Activated T-cell treated with anti-CD3 and anti-CD28 coated beads, Interleukin-2, amount 50 U/mL, for 48 hours (primary cell): Measurements from ENCODE around the gene PSMG4.
A peak's percentile ranks its signal among the peaks of the same experiment; 100 is the strongest.
"Not testable (repeated sequence)": the region's sequence is repeated elsewhere in the genome, so short reads cannot be mapped to it uniquely, and the experiment has no call there.

Experiments used
- DNase-seq, 2 experiments: peaks; one replicate each; pipeline ENCODE4 v3.0.0-alpha.2; 2020

The PSMG4 gene

DNA sequence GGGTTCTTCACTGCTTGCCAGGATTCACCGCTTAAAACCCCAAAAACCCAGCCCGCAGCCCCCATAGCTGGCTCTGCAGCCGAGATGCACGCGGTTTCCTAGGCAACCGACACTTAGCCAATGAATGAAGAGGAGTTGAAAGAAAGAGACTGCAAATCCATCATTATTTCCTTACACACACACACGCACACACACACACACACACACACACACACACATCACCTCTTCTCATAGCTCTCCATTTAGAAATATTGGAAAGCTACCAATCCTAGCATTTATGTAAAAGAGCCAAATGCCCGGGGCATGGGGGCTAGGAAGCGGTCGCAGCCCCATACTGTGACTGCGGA lies 27.9 kb upstream of the PSMG4 start:
- DNase-seq, result no peak

DNA sequence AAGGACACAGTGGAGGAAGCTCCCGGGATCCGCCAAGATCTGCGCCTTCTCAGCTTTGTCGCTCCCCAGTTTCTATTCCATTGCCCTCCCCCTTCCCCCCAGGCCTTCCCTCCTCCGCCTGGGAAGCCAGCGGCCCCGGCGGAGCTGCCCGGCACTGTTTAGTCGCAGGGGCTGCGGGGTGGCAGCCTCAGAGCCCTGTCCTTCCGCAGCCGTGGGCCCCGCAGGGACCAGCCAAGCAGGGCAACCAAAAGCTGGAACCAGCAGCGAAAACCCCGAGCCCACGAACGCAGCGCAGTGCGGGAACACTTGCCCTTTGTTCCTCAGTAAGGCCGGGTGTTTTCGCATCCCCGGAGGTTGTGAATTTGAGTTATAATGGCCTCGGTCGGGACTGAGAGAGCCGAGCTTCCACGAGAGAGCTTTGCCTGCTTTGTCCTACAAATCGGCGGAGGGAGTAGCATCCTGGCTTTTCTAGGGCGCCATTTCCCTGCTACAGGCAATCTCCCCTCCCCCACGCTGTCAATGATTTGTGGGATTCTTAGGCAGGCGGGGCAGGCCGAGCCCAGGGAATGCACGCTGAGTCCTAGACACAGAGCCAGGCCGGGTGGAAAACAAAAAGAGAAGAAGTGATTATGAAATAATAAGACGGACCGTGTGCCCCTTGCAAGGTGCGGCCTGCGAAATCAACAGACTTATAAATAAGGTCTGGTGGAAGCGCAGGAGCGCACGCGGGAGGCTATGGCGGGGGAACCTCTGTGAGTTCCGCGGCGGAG lies 27.3 kb upstream of the PSMG4 start:
- DNase-seq, result peak in 1 of 2 experiments; percentile 31

DNA sequence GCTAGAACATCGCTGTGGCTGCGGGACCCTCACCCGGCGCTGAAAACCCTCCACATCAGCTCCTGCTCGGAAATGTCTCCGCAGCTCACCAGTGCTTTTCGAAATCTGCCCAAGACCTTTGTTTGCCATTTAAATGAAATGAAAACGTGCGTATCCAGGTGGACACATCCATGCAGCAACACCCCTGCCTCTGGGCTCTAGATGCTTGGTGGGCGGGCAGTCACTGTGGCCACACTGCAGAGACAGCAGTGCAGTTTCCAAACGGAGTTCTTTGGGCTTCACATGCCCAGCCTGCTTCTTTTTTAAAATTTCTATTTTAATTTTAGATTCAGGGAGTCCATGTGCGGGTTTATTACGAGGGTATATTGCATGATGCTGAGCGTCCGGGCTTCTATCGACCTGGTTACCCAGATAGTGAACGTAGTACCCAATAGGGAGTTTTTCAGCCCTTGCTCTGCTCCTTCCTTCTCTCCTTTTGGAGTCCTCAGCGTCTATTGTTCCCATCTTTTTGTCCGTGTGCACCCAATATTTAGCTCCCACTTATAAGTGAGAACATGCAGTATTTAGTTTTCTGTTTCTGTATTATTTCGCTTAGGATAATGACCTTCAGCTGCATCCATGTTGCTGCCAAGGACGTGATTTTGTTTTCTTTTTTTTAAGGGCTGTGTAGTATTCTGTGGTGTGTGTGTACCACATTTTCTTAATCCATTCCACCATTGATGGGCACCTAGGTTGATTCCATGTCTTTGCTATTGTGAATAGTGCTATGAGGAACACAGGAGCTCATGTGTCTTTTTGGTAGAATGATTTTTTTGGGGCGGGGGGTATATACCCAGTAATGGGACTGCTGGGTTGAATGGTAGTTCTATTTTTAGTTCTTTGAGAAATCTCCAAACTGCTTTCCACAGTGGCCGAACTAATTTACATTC lies 26.5 kb upstream of the PSMG4 start:
- no peak for DNase-seq

DNA sequence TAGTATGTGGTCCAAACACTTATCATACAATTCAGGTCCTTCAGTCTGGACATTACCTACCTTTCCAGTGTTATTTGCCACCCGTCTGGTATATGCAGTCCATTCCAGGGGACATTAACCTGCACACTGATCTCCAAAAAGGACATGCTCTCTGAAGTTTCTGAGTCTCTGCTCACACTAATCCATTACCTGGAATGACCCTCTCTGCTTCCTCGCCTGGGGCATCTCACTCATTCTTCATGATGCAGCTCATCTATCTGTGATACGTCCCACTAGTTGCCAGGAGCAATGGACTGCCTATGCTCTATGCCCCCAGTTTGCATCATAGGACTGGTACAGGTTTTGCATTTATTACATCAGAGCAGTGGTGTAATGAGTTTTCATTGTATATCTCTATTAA lies 25.4 kb upstream of the PSMG4 start:
- DNase-seq, result no peak

DNA sequence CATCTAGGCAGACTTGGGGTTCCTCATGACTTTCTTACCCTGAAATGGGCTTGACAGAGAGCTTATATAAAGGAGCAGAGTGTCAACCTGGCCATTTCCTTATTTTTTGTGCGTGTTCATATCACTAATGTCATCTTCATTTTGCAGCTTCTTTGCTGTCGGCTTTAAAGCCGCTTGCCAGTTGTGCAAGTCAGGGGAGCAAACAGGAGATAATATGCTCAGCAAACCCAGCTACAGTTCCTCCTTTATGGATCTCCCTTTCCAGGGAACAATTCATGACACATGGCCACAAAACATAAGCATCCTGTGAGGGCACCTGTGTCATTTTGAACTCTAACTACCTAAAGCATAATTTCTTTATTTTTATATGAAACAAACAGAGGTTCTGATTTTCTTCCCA lies 24.8 kb upstream of the PSMG4 start:
- DNase-seq, result no peak

DNA sequence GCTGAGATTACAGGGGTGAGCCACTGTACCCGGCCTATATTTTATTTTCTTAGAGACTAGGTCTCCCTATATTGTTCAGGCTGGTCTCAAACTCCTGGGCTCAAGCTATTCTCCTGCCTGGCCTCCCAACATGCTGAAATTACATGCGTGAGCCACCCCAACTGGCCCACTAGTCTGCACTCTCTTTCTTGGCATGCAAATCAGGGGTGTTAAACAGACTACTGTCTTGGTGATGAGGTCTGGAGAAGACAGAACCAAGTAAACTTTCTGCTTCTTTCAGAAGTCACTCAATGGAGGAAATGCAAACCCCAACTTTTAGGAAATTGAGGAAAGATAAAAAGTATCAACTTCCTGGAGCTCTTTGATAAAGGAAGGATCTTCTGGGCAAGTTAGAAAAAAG lies 23.3 kb upstream of the PSMG4 start:
- no peak for DNase-seq

DNA sequence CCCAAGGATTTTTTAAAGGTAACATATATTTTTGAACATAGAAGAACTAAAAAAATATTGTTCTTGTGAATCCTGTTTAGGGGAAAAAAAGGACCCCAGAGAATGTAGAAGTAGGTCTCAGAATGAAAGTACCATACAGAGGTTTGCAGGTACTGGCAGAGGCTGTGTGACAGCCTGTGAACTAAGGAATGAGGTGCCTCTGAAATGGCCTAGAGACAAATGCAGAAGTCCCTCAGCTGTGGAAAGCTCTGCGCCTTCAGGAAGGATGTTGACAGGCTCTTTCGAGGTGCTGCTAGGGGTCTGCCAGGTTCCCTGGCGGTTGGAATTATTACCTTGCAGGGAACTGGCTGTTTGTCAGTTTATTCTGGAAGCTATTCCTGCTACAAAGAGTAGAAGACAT lies 22.7 kb upstream of the PSMG4 start:
- no peak for DNase-seq

DNA sequence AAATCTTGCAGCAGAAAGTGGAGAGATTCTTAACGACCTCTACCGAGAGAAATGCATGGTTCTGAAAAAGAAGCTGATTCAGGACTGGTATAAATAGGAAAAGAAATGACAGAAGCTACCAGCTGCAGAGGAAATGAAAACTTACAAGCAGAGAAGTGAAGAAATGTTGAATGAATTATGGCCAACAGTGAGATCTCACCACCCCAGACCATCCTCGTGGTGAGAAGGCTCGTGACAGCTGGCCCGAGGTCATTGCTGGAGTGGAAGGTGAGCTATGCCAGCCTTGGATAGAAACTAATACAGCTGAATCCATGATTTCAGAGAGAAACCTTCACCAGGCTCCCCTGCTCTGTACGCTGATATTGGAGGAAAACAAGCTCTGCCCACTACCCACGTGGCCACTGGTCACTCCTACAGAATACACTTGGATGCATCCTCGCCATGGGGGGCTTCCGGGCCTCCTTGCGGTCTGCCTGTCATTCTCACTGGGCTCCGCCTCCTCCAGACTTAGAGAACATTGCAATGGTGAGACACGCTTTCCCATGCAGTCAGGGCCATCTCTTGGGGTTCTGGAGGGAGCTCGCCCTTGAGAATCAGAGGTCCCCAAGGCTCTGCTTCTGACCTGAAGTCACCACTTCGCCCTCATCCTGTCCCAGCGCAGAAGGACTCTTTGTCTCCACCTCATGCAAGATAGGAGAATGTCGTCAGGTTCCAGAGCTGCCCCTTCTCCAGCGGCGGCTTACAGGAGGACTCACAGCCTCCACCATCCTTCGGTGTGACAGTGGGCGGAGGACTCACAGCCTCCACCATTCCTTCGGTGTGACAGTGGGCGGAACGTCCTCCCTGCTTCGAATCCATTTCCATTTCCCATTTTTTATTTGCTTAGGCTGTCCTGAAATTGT lies 20.7 kb upstream of the PSMG4 start:
- no peak for DNase-seq

DNA sequence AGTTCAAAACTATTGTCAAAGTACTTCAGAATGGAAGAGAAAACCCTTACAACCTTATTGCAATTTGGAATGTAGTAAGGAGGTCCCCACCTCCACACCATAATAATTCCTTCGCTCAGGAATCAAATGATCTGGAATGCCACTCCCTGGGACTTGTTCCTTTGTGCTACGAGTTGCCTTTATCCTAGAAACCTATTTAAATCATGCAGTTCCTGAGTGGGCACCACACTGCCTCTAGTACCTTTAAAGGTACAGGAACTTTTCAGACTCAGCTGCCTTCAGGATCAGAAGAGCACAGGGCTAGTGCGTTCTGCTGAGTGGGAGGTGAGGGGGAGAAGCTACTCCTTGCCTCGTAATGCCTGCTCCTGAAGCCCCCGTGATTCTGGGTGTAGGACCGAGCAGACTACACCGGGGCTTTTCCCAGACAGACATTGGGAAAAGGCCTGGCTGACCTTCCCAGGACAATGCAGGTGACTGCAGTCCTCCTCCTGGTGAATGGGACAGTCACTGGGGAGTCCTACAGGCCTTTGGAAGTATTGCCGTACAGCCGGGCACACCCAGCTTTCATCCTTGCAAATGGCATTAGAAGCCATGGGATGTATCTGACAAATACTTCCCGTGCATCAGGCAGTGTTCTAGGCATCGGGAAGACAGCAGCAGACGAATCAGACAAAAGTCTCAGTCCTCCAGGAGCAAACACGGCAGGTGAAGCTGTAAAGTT lies 19.5 kb upstream of the PSMG4 start:
- DNase-seq, result no peak

DNA sequence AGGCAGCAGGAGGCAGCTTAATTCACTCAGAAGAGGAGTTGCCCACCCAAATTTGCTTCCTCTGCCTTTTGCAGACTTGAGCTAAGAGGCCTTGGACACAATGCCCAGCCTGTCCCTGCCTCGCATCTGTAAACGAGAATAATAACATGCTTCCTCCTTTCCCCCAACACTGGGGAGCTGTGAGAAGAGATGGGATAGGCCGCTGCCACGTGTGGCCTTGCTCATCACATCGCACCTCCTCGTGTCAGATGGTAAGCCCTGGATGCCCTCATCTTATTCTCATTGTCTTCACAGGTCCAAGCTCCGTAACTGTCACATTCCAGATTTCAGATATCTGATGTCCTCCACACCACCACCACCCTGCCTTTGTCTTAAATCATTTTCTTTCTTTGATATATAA lies 18.2 kb upstream of the PSMG4 start:
- no peak for DNase-seq

DNA sequence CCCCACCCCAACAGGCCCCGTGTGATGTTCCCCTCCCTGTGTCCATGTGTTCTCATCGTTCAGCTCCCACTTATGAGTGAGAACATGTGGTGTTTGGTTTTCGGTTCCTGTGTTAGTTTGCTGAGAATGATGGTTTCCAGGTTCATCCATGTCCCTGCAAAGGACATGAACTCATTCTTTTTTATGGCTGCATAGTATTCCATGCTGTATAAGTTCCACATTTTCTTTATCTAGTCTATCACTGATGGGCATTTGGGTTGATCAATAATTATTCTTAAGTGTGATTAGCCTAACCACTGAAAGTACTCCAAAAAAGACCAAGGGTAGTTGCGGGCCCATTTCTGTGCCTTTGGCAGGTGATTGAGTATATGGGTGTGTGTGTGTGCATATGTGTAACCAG lies 17.0 kb upstream of the PSMG4 start:
- DNase-seq, result not testable (repeated sequence)

DNA sequence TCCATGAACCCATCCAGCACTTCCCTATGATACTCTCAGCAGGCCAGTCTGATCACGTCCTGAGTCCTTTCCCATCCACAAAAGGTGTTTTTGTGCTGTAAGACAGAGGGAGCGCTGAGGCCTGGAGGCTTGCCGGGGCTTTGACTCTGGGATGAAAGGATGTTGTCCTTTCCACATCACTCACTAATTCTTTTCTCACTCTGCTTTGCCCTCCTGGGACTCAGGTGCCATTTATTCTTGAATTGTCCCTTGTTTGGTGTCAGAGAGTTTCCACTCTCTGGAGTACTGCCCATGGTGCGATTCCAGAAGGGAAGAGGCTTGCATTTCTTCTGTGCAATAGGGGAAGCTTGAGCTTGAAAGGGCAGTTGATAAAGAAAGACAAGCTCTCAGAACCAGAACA lies 16.0 kb upstream of the PSMG4 start:
- DNase-seq, result no peak

DNA sequence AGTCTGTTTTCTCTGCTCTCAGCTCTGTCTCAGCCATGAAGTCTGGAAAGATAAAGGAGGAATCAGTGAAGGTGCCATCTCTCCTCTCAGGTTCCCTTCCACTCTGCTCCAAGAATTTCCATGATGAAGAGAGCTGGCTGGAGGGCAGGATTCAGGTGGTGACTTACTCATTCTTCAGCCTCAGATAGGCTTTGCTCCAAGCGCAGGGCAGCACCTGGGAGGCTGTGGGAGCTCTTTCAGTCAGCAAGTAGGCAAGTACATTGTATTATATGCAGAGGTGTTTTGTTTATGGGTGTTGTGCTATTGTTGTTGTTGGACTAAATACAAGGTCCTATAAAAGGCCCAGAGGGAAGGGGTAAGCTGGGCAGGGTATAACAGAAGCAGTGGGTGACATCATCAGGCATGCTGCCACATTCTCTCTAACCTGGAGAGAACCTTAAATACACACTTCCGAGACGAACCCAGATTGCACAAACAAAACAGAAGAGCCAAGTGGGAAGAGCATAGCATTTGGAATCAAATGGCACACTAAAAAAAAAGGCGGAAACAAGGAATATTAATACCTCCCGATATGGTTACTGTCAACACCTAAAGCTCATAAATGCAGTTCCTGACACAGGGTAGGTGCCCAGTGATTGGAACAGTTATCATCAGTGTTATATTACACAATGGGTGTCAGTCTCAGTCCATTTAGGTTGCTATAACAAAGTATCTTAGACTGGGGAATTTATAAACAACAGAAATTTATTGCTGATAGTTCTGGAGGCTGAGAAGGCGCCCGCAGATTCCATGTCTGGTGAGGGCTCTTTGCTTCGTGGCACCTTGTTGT lies 14.5 kb upstream of the PSMG4 start:
- no peak for DNase-seq

DNA sequence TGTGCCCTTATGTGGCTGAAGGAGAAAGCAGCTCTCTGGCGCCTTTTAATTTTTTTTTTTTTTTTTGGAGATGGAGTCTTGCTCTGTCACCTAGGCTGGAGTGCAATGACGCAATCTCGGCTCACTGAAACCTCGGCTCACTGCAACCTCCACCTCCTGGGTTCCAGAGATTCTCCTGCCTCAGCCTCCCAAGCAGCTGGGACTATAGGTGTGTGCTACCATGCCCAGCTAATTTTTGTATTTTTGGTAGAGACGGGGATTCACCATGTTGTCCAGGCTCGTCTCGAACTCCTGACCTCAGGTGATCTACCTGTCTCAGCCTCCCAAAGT lies 13.9 kb upstream of the PSMG4 start:
- not testable (repeated sequence) for DNase-seq

DNA sequence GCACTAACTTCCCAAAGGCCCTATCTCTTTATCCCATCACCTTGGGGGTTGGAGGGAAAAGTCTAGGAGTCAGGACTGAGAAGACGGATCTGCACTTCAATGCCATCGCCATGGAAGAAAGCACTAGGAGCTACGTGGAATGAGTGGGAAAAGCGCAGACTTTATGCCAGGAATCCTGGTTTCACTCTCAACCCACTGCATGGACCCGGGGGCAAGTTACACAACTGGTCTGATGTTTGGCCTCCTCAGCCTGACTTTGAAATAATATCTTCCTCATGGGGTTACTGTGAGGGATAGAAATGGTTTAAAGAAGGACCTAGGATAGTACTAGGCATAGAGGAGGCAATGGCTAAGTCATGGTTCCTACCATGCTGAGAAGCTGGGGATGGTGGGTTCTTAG lies 13.5 kb upstream of the PSMG4 start:
- no peak for DNase-seq

DNA sequence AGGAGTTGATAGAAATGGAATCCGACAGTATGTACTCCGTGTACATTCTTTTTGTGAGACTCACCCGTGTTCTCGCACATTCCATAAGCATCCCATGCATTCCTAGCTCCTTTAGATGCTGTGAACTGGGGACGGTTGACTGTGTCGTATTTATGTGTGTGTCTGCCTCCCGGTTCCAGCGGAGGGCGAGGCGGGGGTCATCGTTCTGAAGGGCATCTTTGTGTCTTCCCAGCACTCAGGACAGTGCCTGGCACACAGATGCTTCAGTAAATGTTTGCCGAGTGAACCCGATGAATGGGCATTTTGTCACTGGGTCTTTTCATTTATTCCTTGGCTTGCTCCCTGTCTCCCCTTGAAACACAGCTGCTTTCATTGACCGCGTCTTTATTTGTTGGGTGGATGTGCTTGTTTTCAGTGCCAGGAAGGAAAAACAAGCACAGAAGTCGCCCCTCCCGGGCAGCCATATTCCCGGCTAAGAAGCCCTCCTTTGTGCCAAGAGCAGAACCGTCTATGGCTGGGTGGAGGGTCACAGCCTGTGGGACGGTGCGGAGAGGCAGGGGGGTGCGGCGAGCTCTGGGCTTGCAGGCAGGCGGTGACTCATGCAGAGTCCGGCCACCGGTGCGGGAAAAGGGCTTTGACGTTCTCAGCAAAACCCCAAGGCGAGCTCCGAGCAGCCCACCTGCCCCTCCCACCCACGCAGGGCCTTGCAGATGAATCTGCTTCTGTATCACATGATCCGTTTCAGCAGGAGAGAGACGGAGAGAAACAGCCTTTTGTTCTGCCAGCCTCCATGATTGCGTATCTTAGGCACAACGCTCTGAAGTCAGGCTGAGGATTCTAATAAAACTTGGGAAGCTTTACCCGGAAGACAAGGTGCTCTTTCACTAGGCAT lies 11.2 kb upstream of the PSMG4 start:
- no peak for DNase-seq

DNA sequence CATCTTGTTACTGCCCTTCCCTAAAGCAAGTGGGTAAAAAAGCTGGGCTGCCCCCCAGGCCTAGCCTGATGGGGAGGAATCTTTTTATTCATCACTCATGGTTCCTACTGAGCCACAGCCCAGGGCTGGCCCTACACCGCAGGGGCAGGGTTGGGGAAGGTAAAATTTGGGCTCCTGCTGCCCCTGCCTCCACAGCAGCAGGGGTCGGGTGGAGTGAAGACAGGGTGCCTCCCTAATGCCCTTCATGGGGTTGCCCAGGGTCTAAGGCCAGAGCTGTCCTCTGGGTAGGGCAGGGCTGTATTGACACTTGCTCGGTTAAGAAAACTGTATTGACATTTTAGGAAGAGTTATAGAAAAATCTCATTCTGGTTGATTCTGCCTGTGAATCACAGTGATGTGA lies 8.9 kb upstream of the PSMG4 start:
- DNase-seq, result no peak

DNA sequence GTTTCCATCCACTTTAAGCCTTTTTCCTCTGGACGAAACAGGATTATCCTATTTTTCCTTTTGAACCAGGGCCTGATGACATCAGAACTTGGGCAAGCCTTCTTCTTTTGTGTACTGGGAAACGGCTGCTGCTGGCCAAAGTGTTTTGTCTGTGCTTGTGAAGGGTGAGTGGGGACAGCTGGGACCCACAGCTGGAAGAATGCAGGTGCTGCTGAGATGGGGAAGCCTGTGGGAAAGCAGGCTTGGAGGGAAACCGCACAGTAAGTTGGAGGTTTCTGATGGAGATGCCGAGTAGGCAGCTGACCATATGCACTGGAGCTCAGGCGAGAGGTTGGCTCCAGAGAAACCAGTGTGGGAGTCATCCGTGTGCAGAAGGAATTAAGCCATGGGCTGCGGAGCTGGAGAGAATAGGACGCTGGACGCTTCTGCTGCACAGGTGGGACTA lies 8.5 kb upstream of the PSMG4 start:
- DNase-seq, result no peak

DNA sequence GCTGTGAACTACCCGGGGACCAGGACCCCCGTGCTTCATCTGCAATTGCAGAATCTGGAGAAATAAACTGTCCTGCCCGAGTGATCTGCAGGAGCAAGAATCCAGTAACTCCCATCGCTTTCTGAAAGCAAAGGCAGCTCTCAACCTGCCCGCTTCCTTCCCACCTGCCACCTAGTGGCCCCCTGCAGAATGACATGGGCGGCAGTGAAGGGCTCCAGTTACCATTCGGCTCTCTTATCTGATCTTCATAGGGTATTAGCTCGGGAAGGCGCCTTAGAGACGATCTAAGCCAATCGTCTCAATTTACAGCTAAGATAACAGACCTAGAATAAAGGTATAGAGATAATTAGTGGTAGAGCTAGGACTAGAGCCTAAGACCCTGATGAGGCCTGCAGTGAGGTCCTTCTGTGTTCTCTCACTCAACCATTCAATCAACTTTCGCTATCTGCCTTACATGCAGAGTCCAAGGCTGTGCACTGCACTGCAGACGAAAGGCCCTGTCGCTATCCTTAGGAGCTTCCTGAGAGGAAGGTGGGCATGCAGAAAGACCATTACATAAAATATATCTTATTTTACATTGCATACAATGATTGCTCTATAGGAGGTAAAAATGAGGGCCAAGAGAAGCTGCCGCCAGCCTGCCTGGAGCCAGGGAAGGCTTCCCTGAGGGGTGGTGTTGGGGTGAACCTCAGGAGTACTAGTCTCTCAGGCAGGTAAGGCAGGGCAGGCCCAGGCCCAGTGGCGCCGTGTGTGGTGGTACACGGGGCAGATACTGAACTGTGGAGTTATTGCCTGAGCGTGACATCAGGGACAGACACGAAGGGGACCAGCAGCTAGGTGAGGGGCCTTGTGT lies 7.1 kb upstream of the PSMG4 start:
- DNase-seq, result peak; percentile 88 to 89

DNA sequence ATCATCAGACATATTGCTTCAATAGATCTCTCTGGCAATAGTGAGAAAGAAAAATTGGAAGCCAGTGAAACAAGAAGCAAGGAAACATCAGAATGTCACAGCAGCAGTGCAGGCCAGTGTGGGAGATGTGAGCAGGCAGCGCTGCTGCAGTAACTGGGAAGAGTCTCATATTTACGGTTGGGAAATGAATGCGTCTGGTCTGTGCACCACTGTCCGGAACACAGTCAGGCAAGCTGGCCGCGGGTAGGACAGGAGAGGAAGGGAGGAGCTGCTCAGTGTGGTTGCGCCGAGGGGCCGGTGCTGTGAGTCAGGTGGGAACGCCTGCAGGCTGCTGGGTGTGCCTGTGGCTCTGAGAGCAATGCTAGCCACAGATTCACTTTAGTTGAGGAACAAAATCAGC lies 6.4 kb upstream of the PSMG4 start:
- no peak for DNase-seq
